Natural killer cell (primary cell): ENCODE results near the gene ARHGAP11A. TPM values are rescaled to one million over a fixed set of nuclear protein-coding genes. Genes with fewer than 3 reads are reported as not detected.

ENCODE experiments used
- ATAC-seq, 3 donors: fragments of 150-1000 bp in 2 of 3; fragments of 200-7000 bp in 1 of 3; cut with Tn5 transposase; 1 replicate in 1 of 3; 2 replicates in 2 of 3; pipeline ENCODE4 v1.10.0; 2021; ENCODE audit warnings: mild to moderate bottlenecking in 2 of 3, moderate library complexity in 2 of 3
- DNase-seq, 2 donors: peaks; one replicate each; pipeline versions ENCODE4 v3.0.0 to v3.0.0-alpha.2; 2013 to 2021; ENCODE audit warnings: mixed read lengths in 1 of 2
- H3K27ac ChIP-seq: one replicate; pipeline ENCODE4 v1.5.1; 2013; ENCODE audit warnings: mild to moderate bottlenecking, low read length
- H3K27me3 ChIP-seq: one replicate; pipeline ENCODE4 v1.6.1; 2013; ENCODE audit warnings: low read length; ENCODE audit not compliant: control insufficient read depth, insufficient read depth
- H3K36me3 ChIP-seq: one replicate; pipeline ENCODE4 v1.6.1; 2013; ENCODE audit warnings: low read length; ENCODE audit not compliant: control insufficient read depth, insufficient read depth
- H3K4me1 ChIP-seq: one replicate; pipeline ENCODE4 v1.6.1; 2013; ENCODE audit warnings: low read length; ENCODE audit not compliant: control insufficient read depth, insufficient read depth
- H3K4me3 ChIP-seq: one replicate; pipeline ENCODE4 v1.5.1; 2013; ENCODE audit warnings: low read length
- H3K9me3 ChIP-seq: one replicate; pipeline ENCODE4 v1.6.1; 2013; ENCODE audit warnings: low read length; ENCODE audit not compliant: control insufficient read depth, insufficient read depth
- H3K27ac Mint-ChIP-seq, 2 donors: one replicate each; pipeline ENCODE4 v1.8.0; 2022; ENCODE audit warnings: mild to moderate bottlenecking in 2 of 2, mixed read lengths in 2 of 2, moderate library complexity in 1 of 2
- H3K27me3 Mint-ChIP-seq, 2 donors: one replicate each; pipeline ENCODE4 v1.8.0; 2022; ENCODE audit warnings: low read depth in 2 of 2, mixed read lengths in 2 of 2
- H3K36me3 Mint-ChIP-seq: one replicate; pipeline ENCODE4 v1.8.0; 2022; ENCODE audit warnings: mixed read lengths
- H3K4me1 Mint-ChIP-seq, 2 donors: one replicate each; pipeline ENCODE4 v1.8.0; 2022; ENCODE audit warnings: mixed read lengths in 2 of 2
- H3K4me3 Mint-ChIP-seq: one replicate; pipeline ENCODE4 v1.8.0; 2022; ENCODE audit warnings: mild to moderate bottlenecking, moderate library complexity, mixed read lengths
- H3K9me3 Mint-ChIP-seq, 2 donors: one replicate each; pipeline ENCODE4 v1.8.0; 2022; ENCODE audit warnings: mixed read lengths in 2 of 2
- WGBS: methylation state at CpG from one replicate; pipeline ENCODE4 v1.1.7; 2013; ENCODE audit warnings: missing lambda C conversion rate; ENCODE audit not compliant: insufficient coverage; 5-methylcytosine and 5-hydroxymethylcytosine counted together
- intact Hi-C: fragments of 100-400 bp; cut with micrococcal nuclease; formaldehyde crosslinking; loops from one replicate; pipeline ENCODE4 v1.14.2; 2022
- total RNA-seq, 4 donors: library from RNA; stranded (reverse); fragments of 120-200 nt in 1 of 4; gene quantifications; one replicate each; pipeline versions ENCODE4 v1.2.3 to v1.2.4, GENCODE V29; 2013 to 2022
- TF ChIP-seq, protein P1 (sequence below): fragments of 200-600 bp; IDR thresholded peaks from one replicate; pipeline ENCODE4 v1.8.0; 2022; ENCODE audit warnings: antibody characterized with exemption

ARHGAP11A gene
- total RNA-seq, 3 donors from 2014 or later (not counting 1 experiment from before 2014, with no cell fraction given) = 1.4 to 8.1 (median 5.6) TPM

DNA sequence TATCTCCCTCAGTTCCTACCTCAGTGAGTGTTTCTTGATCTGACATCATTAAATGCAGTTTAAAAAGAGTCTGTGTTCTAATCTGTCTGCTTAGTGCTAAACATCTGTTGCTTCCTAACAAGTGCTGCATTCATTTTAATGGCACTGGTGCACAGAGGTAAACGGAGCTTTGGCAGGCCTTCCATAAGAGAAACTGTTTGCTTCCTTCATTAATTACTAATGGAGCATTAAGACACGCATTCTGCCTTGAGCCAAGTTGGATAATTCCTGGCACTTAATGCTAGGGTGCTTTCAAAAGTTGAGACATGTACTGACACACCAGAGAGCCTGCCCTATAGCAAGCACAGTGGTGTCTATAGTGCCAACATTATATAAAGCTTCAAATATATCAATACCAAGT lies 60.9 kb downstream of the ARHGAP11A start:
- Mint-ChIP-seq H3K4me1 (no peaks in the 10 kb centered on the region), H3K36me3 (no peaks in the 10 kb centered on the region), H3K27me3 (peaks cover 2 to 11% of the 10 kb centered on the region in 2 donors), H3K9me3 (no peaks in the 10 kb centered on the region), H3K4me3 (no peak overlapping the region), H3K27ac (no peak overlapping the region)
- no peak overlapping the region for H3K4me3 ChIP-seq
- H3K27ac ChIP-seq = no peak overlapping the region
- intact Hi-C loops = no loop called here
- H3K4me1 ChIP-seq = no peaks in the 10 kb centered on the region
- no peaks in the 10 kb centered on the region for H3K27me3 ChIP-seq
- H3K36me3 ChIP-seq = no peaks in the 10 kb centered on the region
- no peak for ATAC-seq
- TF ChIP-seq, protein P1, sequence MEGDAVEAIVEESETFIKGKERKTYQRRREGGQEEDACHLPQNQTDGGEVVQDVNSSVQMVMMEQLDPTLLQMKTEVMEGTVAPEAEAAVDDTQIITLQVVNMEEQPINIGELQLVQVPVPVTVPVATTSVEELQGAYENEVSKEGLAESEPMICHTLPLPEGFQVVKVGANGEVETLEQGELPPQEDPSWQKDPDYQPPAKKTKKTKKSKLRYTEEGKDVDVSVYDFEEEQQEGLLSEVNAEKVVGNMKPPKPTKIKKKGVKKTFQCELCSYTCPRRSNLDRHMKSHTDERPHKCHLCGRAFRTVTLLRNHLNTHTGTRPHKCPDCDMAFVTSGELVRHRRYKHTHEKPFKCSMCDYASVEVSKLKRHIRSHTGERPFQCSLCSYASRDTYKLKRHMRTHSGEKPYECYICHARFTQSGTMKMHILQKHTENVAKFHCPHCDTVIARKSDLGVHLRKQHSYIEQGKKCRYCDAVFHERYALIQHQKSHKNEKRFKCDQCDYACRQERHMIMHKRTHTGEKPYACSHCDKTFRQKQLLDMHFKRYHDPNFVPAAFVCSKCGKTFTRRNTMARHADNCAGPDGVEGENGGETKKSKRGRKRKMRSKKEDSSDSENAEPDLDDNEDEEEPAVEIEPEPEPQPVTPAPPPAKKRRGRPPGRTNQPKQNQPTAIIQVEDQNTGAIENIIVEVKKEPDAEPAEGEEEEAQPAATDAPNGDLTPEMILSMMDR = no peak
- no peaks in the 10 kb centered on the region for H3K9me3 ChIP-seq
- WGBS = 88% methylated on average over 2 of the region's 2 CpGs
- DNase-seq = no peak

DNA sequence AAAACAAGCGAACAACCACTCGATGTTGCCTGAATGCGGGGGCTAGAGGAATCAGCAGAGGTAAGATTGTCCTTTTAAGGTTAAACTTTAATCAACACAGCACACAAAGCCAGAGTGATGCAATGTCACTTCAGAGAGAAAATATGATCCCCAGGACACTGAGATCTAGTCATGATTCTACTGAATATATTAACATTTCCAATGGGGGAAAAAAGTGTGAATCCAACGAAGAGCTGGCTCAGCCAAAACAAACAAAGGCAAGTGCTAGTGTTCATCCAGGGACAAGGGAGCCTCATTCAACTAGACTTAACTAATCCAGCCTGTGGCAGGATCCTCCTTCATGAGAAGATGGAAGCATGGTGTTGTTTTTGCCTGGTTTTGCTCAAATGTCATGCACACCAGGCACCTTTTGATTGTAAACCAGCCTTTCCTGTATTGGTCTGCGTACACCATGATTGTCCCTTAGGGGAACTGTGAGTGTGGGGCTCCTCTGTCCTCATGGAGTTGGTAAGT lies 62.0 kb downstream of the ARHGAP11A start:
- H3K4me3 Mint-ChIP-seq = no peak overlapping the region
- no peak overlapping the region for H3K27ac Mint-ChIP-seq
- TF ChIP-seq, protein P1 = no peak
- H3K27me3 Mint-ChIP-seq = peaks cover 2 to 11% of the 10 kb centered on the region in 2 donors
- Histone ChIP-seq H3K9me3 (no peaks in the 10 kb centered on the region), H3K36me3 (no peaks in the 10 kb centered on the region), H3K27ac (no peak overlapping the region), H3K4me1 (no peaks in the 10 kb centered on the region), H3K27me3 (no peaks in the 10 kb centered on the region), H3K4me3 (no peak overlapping the region)
- no peaks in the 10 kb centered on the region for H3K36me3 Mint-ChIP-seq
- intact Hi-C loops = no loop called here
- ATAC-seq = no peak
- no peak for DNase-seq
- no peaks in the 10 kb centered on the region for H3K4me1 Mint-ChIP-seq
- H3K9me3 Mint-ChIP-seq = no peaks in the 10 kb centered on the region
- 92% methylated on average over 4 of the region's 5 CpGs for WGBS

DNA sequence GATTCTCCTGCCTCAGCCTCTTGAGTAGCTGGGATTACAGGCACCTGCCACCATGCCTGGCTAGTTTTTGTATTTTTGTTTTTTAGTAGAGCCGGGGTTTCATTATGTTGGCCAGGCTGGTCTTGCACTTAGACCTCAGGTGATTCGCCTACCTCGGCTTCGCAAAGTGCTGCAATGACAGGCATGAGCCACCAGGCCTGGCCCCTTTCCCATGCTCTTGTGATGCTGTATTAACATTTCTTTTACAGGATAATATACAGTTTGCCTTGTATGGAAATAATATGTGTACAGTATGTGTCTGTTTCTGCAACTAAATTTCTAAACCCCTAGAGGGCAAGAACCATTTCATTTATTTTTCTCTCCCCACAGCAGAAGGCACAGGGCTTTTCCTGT lies 64.0 kb downstream of the ARHGAP11A start:
- peaks cover 2 to 11% of the 10 kb centered on the region in 2 donors for H3K27me3 Mint-ChIP-seq
- no peaks in the 10 kb centered on the region for H3K9me3 Mint-ChIP-seq
- intact Hi-C loops = no loop called here
- no peak overlapping the region for H3K27ac Mint-ChIP-seq
- H3K4me3 Mint-ChIP-seq = no peak overlapping the region
- DNase-seq = no peak
- ATAC-seq = no peak
- H3K27ac ChIP-seq = no peak overlapping the region
- WGBS = 98% methylated on average over 4 of the region's 4 CpGs
- H3K9me3 ChIP-seq = no peaks in the 10 kb centered on the region
- H3K36me3 Mint-ChIP-seq = no peaks in the 10 kb centered on the region
- H3K27me3 ChIP-seq = no peaks in the 10 kb centered on the region
- H3K36me3 ChIP-seq = no peaks in the 10 kb centered on the region
- H3K4me1 Mint-ChIP-seq = no peaks in the 10 kb centered on the region
- TF ChIP-seq, protein P1 = no peak
- no peak overlapping the region for H3K4me3 ChIP-seq
- no peaks in the 10 kb centered on the region for H3K4me1 ChIP-seq

DNA sequence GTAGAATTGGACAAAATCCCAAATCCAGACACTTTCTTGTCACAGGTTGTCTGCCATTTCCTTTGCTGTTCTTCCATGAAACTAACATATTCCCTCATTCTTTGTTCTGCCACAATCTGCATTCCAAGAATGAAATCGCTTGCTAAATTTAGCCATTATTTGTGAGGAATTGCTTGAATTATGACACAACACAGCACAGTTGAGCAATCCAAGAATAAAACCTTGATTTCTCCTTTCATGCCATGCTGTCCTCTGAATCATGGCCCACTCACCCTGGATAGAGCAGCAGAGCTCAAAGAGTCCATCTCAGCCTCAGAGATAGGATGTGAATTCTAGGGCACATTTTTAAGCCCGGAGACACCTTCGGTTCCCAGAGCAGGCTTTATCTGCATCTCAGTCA lies 67.3 kb downstream of the ARHGAP11A start:
- no peak overlapping the region for H3K4me3 ChIP-seq
- ATAC-seq (no peak), DNase-seq (no peak)
- no peaks in the 10 kb centered on the region for H3K36me3 Mint-ChIP-seq
- no peaks in the 10 kb centered on the region for H3K9me3 ChIP-seq
- H3K27me3 Mint-ChIP-seq = peaks cover 2 to 4% of the 10 kb centered on the region in 2 donors
- no peaks in the 10 kb centered on the region for H3K36me3 ChIP-seq
- no peak overlapping the region for H3K27ac Mint-ChIP-seq
- 97% methylated on average over 2 of the region's 3 CpGs for WGBS
- no peaks in the 10 kb centered on the region for H3K27me3 ChIP-seq
- TF ChIP-seq, protein P1 = no peak
- H3K27ac ChIP-seq = no peak overlapping the region
- no peaks in the 10 kb centered on the region for H3K4me1 Mint-ChIP-seq
- H3K9me3 Mint-ChIP-seq = no peaks in the 10 kb centered on the region
- H3K4me1 ChIP-seq = no peaks in the 10 kb centered on the region
- intact Hi-C loops = no loop called here
- H3K4me3 Mint-ChIP-seq = no peak overlapping the region
